Measurements from ENCODE around the gene KIF2A. TPM values are rescaled to one million over a fixed set of nuclear protein-coding genes. Genes with fewer than 3 reads are reported as not detected.

Gene KIF2A
- total and polyA plus RNA-seq, 2 of the 13 experiments (the other 11 are each of a cell fraction or from before 2014, with no cell fraction given): 8.5 to 19.2 TPM

- peak; percentile 64 for TF ChIP-seq ZNF770 (CRISPR knock-in tag; IDR thresholded peaks at IDR 0.05)
- TF ChIP-seq ZNF672 (CRISPR knock-in tag; IDR thresholded peaks at IDR 0.05): no peak
- TF ChIP-seq ZNF687 (CRISPR knock-in tag; IDR thresholded peaks at IDR 0.05): peak; percentile 98
- peak; percentile 97; the same call in 1 of the 2 replicates for TF ChIP-seq ZNF558 (CRISPR knock-in tag; IDR thresholded peaks at IDR 0.05; ENCODE audit: borderline replicate concordance)
- peak; percentile 77; the same call in 1 of the 2 replicates for TF ChIP-seq MIER3 (CRISPR knock-in tag; IDR thresholded peaks at IDR 0.05; ENCODE audit: borderline replicate concordance)
- no peak for TF ChIP-seq PRDM4 (CRISPR knock-in tag; IDR thresholded peaks at IDR 0.05; ENCODE audit: borderline replicate concordance)
- peak; percentile 69; the same call in 1 of the 2 replicates for TF ChIP-seq STAT6 (CRISPR knock-in tag; IDR thresholded peaks at IDR 0.05; ENCODE audit: borderline replicate concordance)
- TF ChIP-seq MTF1 (CRISPR knock-in tag; IDR thresholded peaks at IDR 0.05): no peak; the same call in 1 of the 2 replicates
- TF ChIP-seq TRIM24 (CRISPR knock-in tag; IDR thresholded peaks at IDR 0.05): no peak
- TF ChIP-seq CREBL2 (CRISPR knock-in tag; IDR thresholded peaks at IDR 0.05; ENCODE audit: borderline replicate concordance): no peak
- TF ChIP-seq FOXK2 (IDR thresholded peaks at IDR 0.05): no peak
- peak; percentile 69; the same call in 1 of the 2 replicates for TF ChIP-seq TFAP4 (IDR thresholded peaks at IDR 0.05; ENCODE audit: borderline replicate concordance, low read depth)
- TF ChIP-seq JUN (CRISPR knock-in tag; IDR thresholded peaks at IDR 0.05): no peak
- peak; percentile 57 for TF ChIP-seq HNF4A (CRISPR knock-in tag; IDR thresholded peaks at IDR 0.05)
- no peak for TF ChIP-seq TCF7 (IDR thresholded peaks at IDR 0.05; ENCODE audit: low read depth)
These were observed 97.6 kb downstream of the KIF2A start, which contains the start of gene DIMT1 (continued) for GRCh38 chr5:62403411-62404250.
